NCI-H748 treated with DMSO at 0.1 percent for 48 hours (cell line): Measurements from ENCODE around the gene HECTD4.

Experiments used
- DNase-seq: peaks from one replicate; lab custom pipeline; 2025; lab: John Stamatoyannopoulos, UW

The HECTD4 gene

GRCh38 chr12:112321245-112321644 is 61.0 kb downstream of the HECTD4 start:
- DNase-seq, result no peak

DNA sequence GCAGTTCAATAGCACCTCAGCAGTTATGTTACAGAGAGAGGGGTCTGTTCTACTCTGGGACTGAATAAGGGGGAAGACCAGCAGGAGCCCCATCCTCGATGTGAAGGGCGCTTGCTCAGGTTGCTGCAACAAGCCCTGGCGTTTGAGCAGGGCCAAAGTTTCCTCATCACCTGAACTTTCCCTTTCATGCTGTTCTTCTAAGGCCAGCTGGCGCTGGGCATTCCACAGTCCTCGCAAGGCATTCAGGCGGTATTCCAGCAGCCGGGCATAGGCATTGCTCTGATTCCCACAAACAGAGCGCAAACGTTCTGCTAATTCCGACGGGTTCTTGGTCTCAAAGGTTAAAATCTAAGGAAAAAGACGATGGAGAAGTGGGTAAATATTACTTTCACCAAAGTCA is 62.8 kb downstream of the HECTD4 start:
- no peak for DNase-seq

- DNase-seq, result no peak
Observed at GRCh38 chr12:112317481-112317880, 64.8 kb downstream of the HECTD4 start.

- DNase-seq, result no peak
Observed at GRCh38 chr12:112314981-112315380, 67.2 kb downstream of the HECTD4 start.

DNA sequence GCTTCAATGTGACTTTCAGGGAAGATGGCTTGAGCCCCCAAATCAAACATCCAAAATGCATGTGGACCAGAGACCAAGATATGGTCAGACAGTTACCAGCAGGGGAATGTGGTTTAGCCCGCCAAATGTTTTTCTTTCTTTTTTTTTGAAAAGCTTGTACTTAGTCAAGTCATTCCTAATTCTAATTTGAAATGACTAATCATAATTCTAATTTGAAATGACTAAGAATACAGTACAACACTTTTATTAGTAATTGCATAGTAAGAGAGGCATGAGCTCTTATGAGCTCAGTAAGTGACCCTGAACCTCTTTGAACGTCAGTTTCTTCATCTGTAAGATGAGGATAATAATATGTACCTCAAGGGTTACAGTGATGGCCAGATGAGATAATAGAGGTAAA is 72.4 kb downstream of the HECTD4 start:
- no peak for DNase-seq

GRCh38 chr12:112308652-112309051 is 73.6 kb downstream of the HECTD4 start:
- DNase-seq, result no peak

DNA sequence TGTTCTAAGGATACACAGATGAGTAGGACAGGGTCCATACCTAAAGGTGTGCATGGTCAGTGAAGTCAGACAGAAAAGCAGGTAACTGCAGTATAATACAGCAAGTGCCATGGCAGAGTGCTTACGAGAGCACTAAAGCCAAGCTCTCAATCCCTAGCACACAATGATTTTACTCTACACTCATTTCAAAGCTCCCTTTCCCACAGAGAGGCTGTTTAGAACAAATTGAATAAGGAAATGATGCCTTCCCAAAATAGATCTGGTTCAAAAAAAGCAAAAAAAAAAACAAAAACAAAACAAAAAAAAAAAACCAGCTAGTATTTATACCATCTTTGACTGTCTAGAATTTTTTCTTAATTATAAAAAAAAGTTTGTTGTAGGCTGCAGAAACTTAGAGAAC is 74.1 kb downstream of the HECTD4 start:
- DNase-seq, result no peak

GRCh38 chr12:112307317-112308011 is 74.8 kb downstream of the HECTD4 start:
- DNase-seq, result no peak

- no peak for DNase-seq
Observed at GRCh38 chr12:112305951-112306350, 76.3 kb downstream of the HECTD4 start.

- DNase-seq, result no peak
Observed at GRCh38 chr12:112304436-112304835, 77.8 kb downstream of the HECTD4 start.

DNA sequence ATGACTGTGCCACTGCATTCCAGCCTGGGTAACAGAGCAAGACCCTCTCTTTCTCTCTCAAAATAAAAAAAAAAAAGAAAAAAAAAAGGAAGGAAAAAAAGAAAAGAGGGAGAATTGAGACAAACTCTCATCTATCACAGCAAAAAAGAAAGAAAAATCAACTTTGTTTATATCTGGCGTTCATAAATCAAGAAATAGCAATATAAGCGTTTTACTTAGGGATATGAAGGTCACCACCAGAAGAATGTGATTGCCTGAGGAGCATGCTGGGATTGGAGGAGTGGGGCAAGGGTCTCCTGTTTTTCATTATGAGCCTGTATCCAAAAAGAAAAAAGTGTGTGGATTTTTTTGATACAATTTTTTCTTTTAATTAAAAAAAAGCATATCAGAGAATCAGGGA is 78.4 kb downstream of the HECTD4 start:
- DNase-seq, result no peak

DNA sequence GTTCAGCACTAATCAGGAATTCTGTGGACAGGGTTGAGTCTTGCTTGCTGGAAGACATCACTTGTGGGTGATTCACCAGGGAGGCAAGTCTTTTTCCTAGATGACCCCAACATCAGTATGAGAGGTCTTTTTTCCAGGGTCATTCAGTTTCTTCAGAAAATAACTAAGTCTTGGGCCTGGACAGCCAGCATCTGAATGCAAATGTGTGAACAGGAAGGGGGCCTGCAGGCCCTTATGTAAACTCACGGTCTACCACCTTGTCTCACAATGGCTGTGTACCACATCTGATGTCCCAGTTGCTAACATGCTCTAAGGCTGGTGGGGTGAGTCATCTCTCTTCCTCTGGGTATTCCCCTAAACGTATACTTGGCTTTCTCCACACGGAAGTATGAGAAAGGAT is 79.2 kb downstream of the HECTD4 start:
- no peak for DNase-seq

DNA sequence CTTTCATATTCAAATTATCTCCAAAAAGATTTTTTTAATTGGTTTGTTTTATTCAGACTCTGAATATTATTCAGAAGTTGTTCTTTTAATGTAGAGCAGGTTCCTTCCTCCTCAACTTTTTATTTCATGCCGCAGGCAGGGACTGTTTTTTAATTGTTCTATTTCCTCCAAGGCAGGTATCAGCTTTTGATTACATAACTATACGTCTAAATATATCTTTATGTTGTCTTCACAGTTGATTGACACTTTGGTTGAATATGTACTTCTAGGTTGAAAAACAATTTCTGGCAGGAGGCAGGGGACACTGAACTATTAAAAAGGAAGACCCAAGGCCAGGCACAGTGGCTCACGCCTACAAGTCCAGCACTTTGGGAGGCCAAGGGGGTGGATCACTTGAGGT is 82.5 kb downstream of the HECTD4 start:
- no peak for DNase-seq

GRCh38 chr12:112297188-112297587 is 85.0 kb downstream of the HECTD4 start:
- DNase-seq, result no peak

DNA sequence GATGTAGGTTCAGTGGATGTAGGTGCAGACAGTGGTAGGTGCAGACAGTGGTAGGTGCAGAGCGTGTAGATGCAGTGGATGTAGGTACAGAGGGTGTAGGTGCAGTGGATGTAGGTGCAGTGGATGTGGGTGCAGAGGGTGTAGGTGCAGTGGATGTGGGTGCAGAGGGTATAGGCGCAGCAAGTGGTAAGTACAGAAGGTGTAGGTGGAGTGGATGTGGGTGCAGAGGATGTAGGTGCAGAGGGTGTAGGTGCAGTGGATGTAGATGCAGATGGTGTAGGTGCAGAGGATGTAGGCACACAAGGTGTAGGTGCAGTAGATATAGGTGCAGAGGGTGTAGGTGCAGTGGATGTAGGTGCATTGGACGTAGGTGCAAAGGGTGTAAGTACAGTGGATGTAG is 86.0 kb downstream of the HECTD4 start:
- DNase-seq, result no peak

GRCh38 chr12:112294793-112295192 is 87.4 kb downstream of the HECTD4 start:
- no peak for DNase-seq

- no peak for DNase-seq
Observed at GRCh38 chr12:112288638-112289037, 93.6 kb downstream of the HECTD4 start.

DNA sequence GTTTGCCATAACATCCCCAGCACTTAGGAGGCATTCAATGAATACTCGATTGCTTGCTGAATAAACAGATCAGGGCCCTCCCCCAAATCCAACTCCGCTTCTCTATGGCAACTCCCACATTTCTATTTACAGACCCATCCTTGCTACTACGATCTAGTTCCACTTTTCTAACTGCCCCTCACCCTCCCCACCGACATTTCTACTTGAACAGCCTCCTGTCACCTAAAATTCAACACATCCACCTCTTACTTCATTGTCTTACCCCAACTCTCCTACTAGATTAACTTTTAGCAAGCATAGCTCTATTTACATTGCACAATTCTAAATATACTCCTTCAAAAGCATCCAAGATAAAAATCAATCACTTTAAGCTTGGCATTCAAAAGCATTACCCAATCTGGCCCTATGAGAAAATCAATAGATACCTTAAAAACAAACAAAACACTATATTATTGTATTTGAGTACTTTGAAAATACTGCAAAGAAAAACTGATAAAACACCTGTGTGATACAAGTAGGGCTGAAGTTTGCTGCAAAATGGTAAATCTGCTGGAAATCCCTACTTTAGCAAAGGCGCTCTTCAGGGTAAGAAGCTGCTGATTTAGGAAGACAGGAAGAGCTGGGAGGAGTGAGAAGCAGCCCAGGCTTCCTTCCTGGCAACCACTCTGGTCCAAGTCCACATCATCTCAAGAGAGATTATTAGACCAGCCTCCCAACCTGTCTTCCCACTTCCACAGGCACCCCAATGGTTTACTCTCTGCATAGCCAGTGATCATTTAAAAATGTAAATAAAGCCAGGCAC is 96.4 kb downstream of the HECTD4 start:
- peak; percentile 78 for DNase-seq

- DNase-seq, result no peak
Observed at GRCh38 chr12:112283546-112283945, 98.7 kb downstream of the HECTD4 start.

DNA sequence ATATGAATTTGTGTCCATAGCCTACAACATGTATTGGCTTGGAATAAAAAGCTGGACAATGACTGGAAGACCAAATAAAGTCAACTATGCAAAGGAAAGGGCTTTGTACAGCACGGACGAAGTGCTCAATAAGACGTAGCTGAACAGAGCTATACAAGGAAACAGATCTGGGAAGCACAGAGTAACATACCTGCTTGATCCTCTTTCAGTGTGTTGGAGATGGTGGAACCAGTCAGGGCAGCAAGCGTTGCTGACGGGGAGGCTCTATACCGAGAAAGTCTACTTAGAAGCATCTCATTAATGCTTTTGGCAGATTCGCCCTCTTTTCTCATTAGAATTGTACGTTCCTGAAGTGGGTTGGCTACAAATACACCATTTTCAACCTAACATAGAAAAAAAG is 99.3 kb downstream of the HECTD4 start:
- no peak for DNase-seq

GRCh38 chr12:112275836-112276235 is 106.4 kb downstream of the HECTD4 start:
- no peak for DNase-seq

GRCh38 chr12:112275207-112275606 is 107.0 kb downstream of the HECTD4 start:
- DNase-seq, result no peak

DNA sequence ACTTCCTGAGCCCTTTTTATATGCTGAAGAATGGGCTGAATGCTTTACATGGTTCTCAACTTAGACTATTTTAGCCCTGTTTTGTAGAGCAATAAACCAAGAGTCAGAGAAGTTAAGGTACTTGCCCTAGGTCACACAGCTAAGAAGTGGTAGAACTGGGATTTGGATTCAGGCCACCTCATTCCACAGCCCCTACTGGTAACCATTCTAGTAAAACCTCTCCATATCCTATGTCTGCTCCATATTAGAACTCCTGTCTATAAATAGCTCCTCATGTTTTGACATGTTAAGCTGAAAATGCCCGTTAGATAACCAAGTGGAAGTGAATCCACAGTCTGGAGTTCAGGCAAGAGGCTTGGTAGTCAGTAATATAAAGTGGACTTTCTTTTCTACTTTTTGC is 111.6 kb downstream of the HECTD4 start:
- DNase-seq, result no peak

DNA sequence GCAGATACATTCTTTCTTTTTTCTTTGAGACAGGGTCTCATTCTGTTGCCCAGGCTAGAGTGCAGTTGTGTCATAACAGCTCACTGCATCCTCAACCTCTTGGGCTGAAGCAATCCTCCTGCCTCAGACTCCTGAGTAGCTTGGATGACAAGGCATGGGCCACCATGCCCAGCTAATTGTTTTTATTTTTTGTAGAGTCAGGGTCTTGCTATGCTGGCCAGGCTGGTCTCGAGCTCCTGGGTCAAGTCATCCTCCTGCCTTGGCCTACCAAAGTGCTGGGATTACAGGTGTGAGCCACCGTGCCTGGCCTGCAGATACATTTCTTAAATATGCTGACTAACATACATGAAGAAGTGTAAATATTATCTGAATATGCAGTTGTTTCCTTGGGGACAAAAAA is 115.8 kb downstream of the HECTD4 start:
- no peak for DNase-seq
